Upper lobe of right lung (tissue), 1 donor: ENCODE measurements around the gene LTB. TPM values are rescaled to one million over a fixed set of nuclear protein-coding genes. Genes with fewer than 3 reads are reported as not detected.

Experiments used
- ATAC-seq: fragments of 200-7000 bp; cut with Tn5 transposase; one replicate; pipeline ENCODE4 v1.9.1; 2020; ENCODE audit warnings: mild to moderate bottlenecking, moderate library complexity
- DNase-seq: peaks from one replicate; pipeline ENCODE4 v3.0.0-alpha.2; 2020
- H3K27ac ChIP-seq: fragments of 200-600 bp; one replicate; pipeline ENCODE4 v1.8.0; 2022
- H3K27me3 ChIP-seq: fragments of 200-600 bp; one replicate; pipeline ENCODE4 v1.8.0; 2022; ENCODE audit warnings: mild to moderate bottlenecking
- H3K36me3 ChIP-seq: fragments of 200-600 bp; one replicate; pipeline ENCODE4 v1.8.0; 2022
- H3K4me1 ChIP-seq: fragments of 200-600 bp; one replicate; pipeline ENCODE4 v1.8.0; 2022
- H3K4me3 ChIP-seq: fragments of 200-600 bp; one replicate; pipeline ENCODE4 v1.8.0; 2022; ENCODE audit warnings: mild to moderate bottlenecking
- H3K9me3 ChIP-seq: fragments of 200-600 bp; one replicate; pipeline ENCODE4 v1.8.0; 2022
- intact Hi-C: fragments of 100-400 bp; cut with DNase I; formaldehyde crosslinking; loops from one replicate; pipeline ENCODE4 v1.11.0; 2022
- total RNA-seq: library from RNA; stranded (reverse); fragmentation: NEBNext Ultra II Directional; extraction: Animal tissue kit (Norgen Biotek cat#: 25700); gene quantifications from one replicate; pipeline ENCODE4 v1.2.1, GENCODE V29; 2021
- TF ChIP-seq, protein P1 (sequence below): fragments of 200-600 bp; IDR thresholded peaks from one replicate; pipeline ENCODE4 v1.8.0; 2022; ENCODE audit warnings: antibody characterized with exemption
- donor health status: DM: no; HTN: yes; CAD: no; lungs with severe emphysema.

Gene LTB
- total RNA-seq, 1 donor from 2014 or later, result 6.2 TPM

GRCh38 chr6:31573239-31574105, 8.8 kb downstream of the LTB start:
- DNase-seq, result no peak
- H3K4me1 ChIP-seq, result peaks cover 4% of the 10 kb centered on the region
- ATAC-seq, result no peak
- H3K27me3 ChIP-seq, result no peaks in the 10 kb centered on the region
- no peak overlapping the region for H3K27ac ChIP-seq
- H3K4me3 ChIP-seq, result no peak overlapping the region
- TF ChIP-seq, protein P1, sequence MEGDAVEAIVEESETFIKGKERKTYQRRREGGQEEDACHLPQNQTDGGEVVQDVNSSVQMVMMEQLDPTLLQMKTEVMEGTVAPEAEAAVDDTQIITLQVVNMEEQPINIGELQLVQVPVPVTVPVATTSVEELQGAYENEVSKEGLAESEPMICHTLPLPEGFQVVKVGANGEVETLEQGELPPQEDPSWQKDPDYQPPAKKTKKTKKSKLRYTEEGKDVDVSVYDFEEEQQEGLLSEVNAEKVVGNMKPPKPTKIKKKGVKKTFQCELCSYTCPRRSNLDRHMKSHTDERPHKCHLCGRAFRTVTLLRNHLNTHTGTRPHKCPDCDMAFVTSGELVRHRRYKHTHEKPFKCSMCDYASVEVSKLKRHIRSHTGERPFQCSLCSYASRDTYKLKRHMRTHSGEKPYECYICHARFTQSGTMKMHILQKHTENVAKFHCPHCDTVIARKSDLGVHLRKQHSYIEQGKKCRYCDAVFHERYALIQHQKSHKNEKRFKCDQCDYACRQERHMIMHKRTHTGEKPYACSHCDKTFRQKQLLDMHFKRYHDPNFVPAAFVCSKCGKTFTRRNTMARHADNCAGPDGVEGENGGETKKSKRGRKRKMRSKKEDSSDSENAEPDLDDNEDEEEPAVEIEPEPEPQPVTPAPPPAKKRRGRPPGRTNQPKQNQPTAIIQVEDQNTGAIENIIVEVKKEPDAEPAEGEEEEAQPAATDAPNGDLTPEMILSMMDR, result no peak
- H3K9me3 ChIP-seq, result no peaks in the 10 kb centered on the region
- intact Hi-C loops, result no loop called here
- H3K36me3 ChIP-seq, result no peaks in the 10 kb centered on the region

DNA sequence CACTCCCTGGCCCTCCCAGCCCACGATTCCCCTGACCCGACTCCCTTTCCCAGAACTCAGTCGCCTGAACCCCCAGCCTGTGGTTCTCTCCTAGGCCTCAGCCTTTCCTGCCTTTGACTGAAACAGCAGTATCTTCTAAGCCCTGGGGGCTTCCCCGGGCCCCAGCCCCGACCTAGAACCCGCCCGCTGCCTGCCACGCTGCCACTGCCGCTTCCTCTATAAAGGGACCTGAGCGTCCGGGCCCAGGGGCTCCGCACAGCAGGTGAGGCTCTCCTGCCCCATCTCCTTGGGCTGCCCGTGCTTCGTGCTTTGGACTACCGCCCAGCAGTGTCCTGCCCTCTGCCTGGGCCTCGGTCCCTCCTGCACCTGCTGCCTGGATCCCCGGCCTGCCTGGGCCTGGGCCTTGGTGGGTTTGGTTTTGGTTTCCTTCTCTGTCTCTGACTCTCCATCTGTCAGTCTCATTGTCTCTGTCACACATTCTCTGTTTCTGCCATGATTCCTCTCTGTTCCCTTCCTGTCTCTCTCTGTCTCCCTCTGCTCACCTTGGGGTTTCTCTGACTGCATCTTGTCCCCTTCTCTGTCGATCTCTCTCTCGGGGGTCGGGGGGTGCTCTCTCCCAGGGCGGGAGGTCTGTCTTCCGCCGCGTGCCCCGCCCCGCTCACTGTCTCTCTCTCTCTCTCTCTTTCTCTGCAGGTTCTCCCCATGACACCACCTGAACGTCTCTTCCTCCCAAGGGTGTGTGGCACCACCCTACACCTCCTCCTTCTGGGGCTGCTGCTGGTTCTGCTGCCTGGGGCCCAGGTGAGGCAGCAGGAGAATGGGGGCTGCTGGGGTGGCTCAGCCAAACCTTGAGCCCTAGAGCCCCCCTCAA, 9.9 kb downstream of the LTB start, which contains the start of gene LTA:
LTA (plus strand) TSS at position 249 of the 871 bp plus-strand sequence; CDS start at position 703, 454 bp downstream.
- no peak for ATAC-seq
- no peaks in the 10 kb centered on the region for H3K9me3 ChIP-seq
- peaks cover 4% of the 10 kb centered on the region for H3K4me1 ChIP-seq
- DNase-seq, result no peak
- no peak within 1 kb of the TSS for H3K27ac ChIP-seq
- H3K4me3 ChIP-seq, result peak within 1 kb of the TSS; percentile 26
- intact Hi-C loops, result no loop called here
- no peaks in the 10 kb centered on the region for H3K36me3 ChIP-seq
- no peaks in the 10 kb centered on the region for H3K27me3 ChIP-seq
- TF ChIP-seq, protein P1, result no peak

- Histone ChIP-seq H3K9me3 (no peaks in the 10 kb centered on the region), H3K36me3 (no peaks in the 10 kb centered on the region), H3K4me3 (no peak overlapping the region), H3K4me1 (peaks cover 4% of the 10 kb centered on the region), H3K27ac (no peak overlapping the region), H3K27me3 (no peaks in the 10 kb centered on the region)
- DNase-seq (no peak), ATAC-seq (no peak)
- intact Hi-C loops, result no loop called here
- TF ChIP-seq, protein P1, result no peak
Measured at GRCh38 chr6:31569861-31570536, 12.2 kb downstream of the LTB start.

GRCh38 chr6:31568537-31568961, 13.7 kb downstream of the LTB start:
- intact Hi-C loops, result no loop called here
- Histone ChIP-seq H3K9me3 (no peaks in the 10 kb centered on the region), H3K27me3 (no peaks in the 10 kb centered on the region), H3K4me3 (no peak overlapping the region), H3K36me3 (no peaks in the 10 kb centered on the region), H3K4me1 (peaks cover 4% of the 10 kb centered on the region), H3K27ac (no peak overlapping the region)
- peak; percentile 86 for ATAC-seq
- DNase-seq, result no peak
- TF ChIP-seq, protein P1, result no peak
